CD4-positive, alpha-beta T cell (primary cell): ENCODE data around the gene KIF3C. TPM values are rescaled to one million over a fixed set of nuclear protein-coding genes. Genes with fewer than 3 reads are reported as not detected.
A peak's percentile ranks its signal among the peaks of the same experiment; 100 is the strongest.
"Not testable (repeated sequence)": the region's sequence is repeated elsewhere in the genome, so short reads cannot be mapped to it uniquely, and the experiment has no call there.

ENCODE experiments used
- ATAC-seq: fragments of 200-7000 bp; cut with Tn5 transposase; one replicate; pipeline ENCODE4 v1.10.0; 2022; ENCODE audit warnings: mild to moderate bottlenecking; ENCODE audit not compliant: poor library complexity
- CTCF ChIA-PET: fragments of 350-600 bp; sonication (Branson Sonifier 250); formaldehyde crosslinking; loops from one replicate; lab custom pipeline; 2021; ENCODE audit warnings: antibody characterized with exemption, inconsistent platforms; lab: Charles Lee
- POLR2A ChIA-PET: fragments of 350-600 bp; sonication (Branson Sonifier 250); formaldehyde crosslinking; loops from one replicate; lab custom pipeline; 2021; ENCODE audit warnings: antibody characterized with exemption, inconsistent platforms; lab: Charles Lee
- DNase-seq, 14 experiments: peaks; one replicate each; pipeline ENCODE4 v3.0.0-alpha.2; 2013 to 2020; ENCODE audit warnings: mixed read lengths in 2 of 14
- H3K27ac ChIP-seq, 2 donors: one replicate each; pipeline versions ENCODE4 v1.5.1 to v1.7.0; 2013; ENCODE audit warnings: low read length in 2 of 2, low read depth in 1 of 2, mild to moderate bottlenecking in 1 of 2
- H3K27me3 ChIP-seq, 2 experiments: 1 replicate in 1 of 2; 2 replicates in 1 of 2; pipeline versions ENCODE4 v1.6.1 to v1.7.0; 2013; ENCODE audit warnings: low read length in 2 of 2, control low read depth in 1 of 2, mild to moderate bottlenecking in 1 of 2, moderate library complexity in 1 of 2; ENCODE audit not compliant: insufficient read depth in 2 of 2, control insufficient read depth in 1 of 2
- H3K36me3 ChIP-seq: one replicate; pipeline ENCODE4 v1.6.1; 2013; ENCODE audit warnings: low read length, control low read depth; ENCODE audit not compliant: insufficient read depth
- H3K4me1 ChIP-seq: one replicate; pipeline ENCODE4 v1.6.1; 2013; ENCODE audit warnings: low read length, control low read depth; ENCODE audit not compliant: insufficient read depth
- H3K4me3 ChIP-seq: one replicate; pipeline ENCODE4 v1.5.1; 2013; ENCODE audit warnings: mild to moderate bottlenecking, low read length, moderate library complexity
- H3K9me3 ChIP-seq, 2 experiments: 1 replicate in 1 of 2; 2 replicates in 1 of 2; pipeline versions ENCODE4 v1.6.1 to v1.7.0; 2013; ENCODE audit warnings: low read length in 2 of 2, mild to moderate bottlenecking in 2 of 2, control low read depth in 1 of 2, moderate library complexity in 1 of 2; ENCODE audit not compliant: control insufficient read depth in 1 of 2, insufficient read depth in 1 of 2
- H3K27ac Mint-ChIP-seq: one replicate; pipeline ENCODE4 v1.8.0; 2020; ENCODE audit warnings: mixed read lengths
- H3K27me3 Mint-ChIP-seq: one replicate; pipeline ENCODE4 v1.8.0; 2021; ENCODE audit warnings: mixed read lengths
- H3K36me3 Mint-ChIP-seq: one replicate; pipeline ENCODE4 v1.8.0; 2021; ENCODE audit warnings: low read depth, mixed read lengths
- H3K4me1 Mint-ChIP-seq: one replicate; pipeline ENCODE4 v1.8.0; 2021; ENCODE audit warnings: low read depth, mixed read lengths
- H3K4me3 Mint-ChIP-seq: one replicate; pipeline ENCODE4 v1.8.0; 2020; ENCODE audit warnings: mild to moderate bottlenecking, mixed read lengths
- H3K9me3 Mint-ChIP-seq: one replicate; pipeline ENCODE4 v1.8.0; 2020; ENCODE audit warnings: mixed read lengths
- CTCF ChIP-seq: fragments of 200-600 bp; IDR thresholded peaks from one replicate; pipeline ENCODE4 v1.8.0; 2022; ENCODE audit warnings: antibody characterized with exemption, mild to moderate bottlenecking
- intact Hi-C, 2 experiments: fragments of 100-400 bp; cut with DNase I in 1 of 2; cut with micrococcal nuclease in 1 of 2; formaldehyde crosslinking; loops; one replicate each; pipeline versions ENCODE4 v1.15.1 to v1.9.0; 2023 to 2025; cut with DNase I, micrococcal nuclease
- total RNA-seq, 174 experiments: library from RNA in 2 of 174; stranded (reverse) in 2 of 174; gene quantifications; one replicate each; pipeline ENCODE4 v1.2.3 and lab custom pipeline; 2021 to 2026

The KIF3C gene
- total RNA-seq, 2 experiments from 2014 or later: 1.8 to 3.4 TPM

- Histone ChIP-seq H3K27me3 (no peaks in the 10 kb centered on the region), H3K36me3 (no peaks in the 10 kb centered on the region), H3K4me1 (peaks cover 10% of the 10 kb centered on the region), H3K27ac (no peak overlapping the region), H3K9me3 (no peaks in the 10 kb centered on the region), H3K4me3 (no peak overlapping the region)
- no peaks in the 10 kb centered on the region for H3K9me3 Mint-ChIP-seq
- ATAC-seq: no peak
- DNase-seq: no peak
- ChIA-PET CTCF (no interaction called here), POLR2A (no interaction called here)
- no peaks in the 10 kb centered on the region for H3K27me3 Mint-ChIP-seq
- no peak overlapping the region for H3K4me3 Mint-ChIP-seq
- no peaks in the 10 kb centered on the region for H3K36me3 Mint-ChIP-seq
- H3K4me1 Mint-ChIP-seq: peaks cover 12% of the 10 kb centered on the region
- intact Hi-C loops: no loop called here
- H3K27ac Mint-ChIP-seq: no peak overlapping the region
- no peak for TF ChIP-seq CTCF
These were observed 62.0 kb downstream of the KIF3C start for GRCh38 chr2:25920336-25920735.

DNA sequence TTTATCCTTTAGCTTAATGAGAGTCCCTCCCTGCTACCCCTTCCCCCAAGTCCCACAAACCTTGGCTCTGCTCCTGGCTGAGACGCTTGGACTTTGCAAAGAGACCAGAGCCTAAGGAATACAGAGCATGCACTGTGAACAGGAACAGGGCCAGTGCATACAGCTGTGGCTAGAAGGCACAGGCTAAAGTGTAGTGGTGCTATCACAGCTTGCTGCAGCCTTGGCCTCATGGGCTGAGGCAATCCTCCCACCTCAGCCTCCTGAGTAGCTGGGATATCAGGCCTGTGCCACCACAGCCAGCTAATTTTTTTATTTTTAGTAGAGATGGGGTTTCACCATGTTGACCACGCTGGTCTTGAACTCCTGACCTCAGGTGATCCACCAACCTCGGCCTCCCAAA is 64.5 kb downstream of the KIF3C start:
- ChIA-PET POLR2A (no interaction called here), CTCF (no interaction called here)
- no peaks in the 10 kb centered on the region for H3K36me3 ChIP-seq
- Mint-ChIP-seq H3K27ac (no peak overlapping the region), H3K27me3 (no peaks in the 10 kb centered on the region), H3K4me3 (no peak overlapping the region), H3K4me1 (peaks cover 23% of the 10 kb centered on the region), H3K36me3 (no peaks in the 10 kb centered on the region), H3K9me3 (no peaks in the 10 kb centered on the region)
- ATAC-seq (no peak), DNase-seq (no peak)
- no peak overlapping the region for H3K27ac ChIP-seq
- H3K4me1 ChIP-seq: peaks cover 10% of the 10 kb centered on the region
- no peak overlapping the region for H3K4me3 ChIP-seq
- H3K9me3 ChIP-seq: no peaks in the 10 kb centered on the region
- H3K27me3 ChIP-seq: no peaks in the 10 kb centered on the region
- intact Hi-C loops: loop anchor here in 1 of 2 experiments (2.0 kb wide), 1 partner anchor 39 kb away; the partner anchor contains the start of gene ASXL2
- TF ChIP-seq CTCF: no peak

- H3K36me3 Mint-ChIP-seq, H3K4me1 ChIP-seq, H3K36me3 ChIP-seq, H3K27ac Mint-ChIP-seq, H3K4me3 Mint-ChIP-seq, H3K27ac ChIP-seq, H3K27me3 Mint-ChIP-seq, H3K27me3 ChIP-seq, ATAC-seq, H3K9me3 Mint-ChIP-seq, H3K9me3 ChIP-seq, CTCF ChIA-PET, H3K4me3 ChIP-seq, DNase-seq: not testable (repeated sequence)
- H3K4me1 Mint-ChIP-seq: peaks cover 24% of the 10 kb centered on the region
- intact Hi-C loops: loop anchor here in 1 of 2 experiments (2.0 kb wide), 1 partner anchor 39 kb away; the partner anchor contains the start of gene ASXL2
- POLR2A ChIA-PET: interaction anchor here (2.1 kb wide), 1 partner anchor 39 kb away, joined by 11 read pairs; the partner anchor contains the start of gene ASXL2
These were observed 64.9 kb downstream of the KIF3C start for GRCh38 chr2:25917411-25917810.

DNA sequence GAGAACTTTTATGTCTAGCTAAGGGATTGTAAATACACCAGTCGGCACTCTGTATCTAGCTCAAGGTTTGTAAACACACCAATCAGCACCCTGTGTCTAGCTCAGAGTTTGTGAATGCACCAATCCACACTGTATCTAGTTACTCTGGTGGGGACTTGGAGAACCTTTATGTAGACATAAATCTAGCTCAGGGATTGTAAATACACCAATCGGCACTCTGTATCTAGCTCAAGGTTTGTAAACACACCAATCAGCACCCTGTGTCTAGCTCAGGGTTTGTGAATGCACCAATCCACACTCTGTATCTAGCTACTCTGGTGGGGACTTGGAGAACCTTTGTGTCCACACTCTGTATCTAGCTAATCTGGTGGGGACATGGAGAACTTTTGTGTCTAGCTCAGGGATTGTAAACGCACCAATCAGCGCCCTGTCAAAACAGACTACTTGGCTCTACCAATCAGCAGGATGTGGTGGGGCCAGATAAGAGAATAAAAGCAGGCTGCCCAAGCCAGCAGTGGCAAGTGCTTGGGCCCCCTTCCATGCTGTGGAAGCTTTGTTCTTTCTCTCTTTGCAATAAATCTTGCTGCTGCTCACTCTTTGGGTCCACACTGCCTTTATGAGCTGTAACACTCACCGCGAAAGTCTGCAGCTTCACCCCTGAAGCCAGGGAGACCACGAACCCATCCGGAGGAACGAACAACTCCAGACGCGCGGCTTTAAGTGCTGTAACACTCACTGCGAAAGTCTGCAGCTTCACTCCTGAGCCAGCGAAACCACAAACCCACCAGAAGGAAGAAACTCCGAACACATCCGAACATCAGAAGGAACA is 66.1 kb downstream of the KIF3C start:
- intact Hi-C loops: loop anchor here in 1 of 2 experiments (1.0 to 2.0 kb wide), 2 partner anchors 37 to 64 kb away; partner anchors contain the start of gene ASXL2
- H3K4me1 ChIP-seq, H3K36me3 ChIP-seq, H3K9me3 Mint-ChIP-seq, H3K9me3 ChIP-seq, H3K27me3 ChIP-seq, H3K27ac ChIP-seq, H3K36me3 Mint-ChIP-seq, H3K27me3 Mint-ChIP-seq, ATAC-seq: not testable (repeated sequence)
- Mint-ChIP-seq H3K27ac (peak overlapping the region; percentile 7), H3K4me3 (peak overlapping the region; percentile 83), H3K4me1 (peaks cover 24% of the 10 kb centered on the region)
- POLR2A ChIA-PET: interaction anchor here (0.6 to 2.1 kb wide), 2 partner anchors 37 to 1865 kb away, joined by 3 to 11 read pairs; partner anchors contain the start of gene ASXL2
- CTCF ChIA-PET: interaction anchor here (1.4 kb wide), 1 partner anchor 64 kb away, joined by 4 read pairs; no protein-coding TSS in a partner anchor
- peak overlapping the region; percentile 44 for H3K4me3 ChIP-seq
- DNase-seq: peak; percentile 1 to 57 (median 26)

DNA sequence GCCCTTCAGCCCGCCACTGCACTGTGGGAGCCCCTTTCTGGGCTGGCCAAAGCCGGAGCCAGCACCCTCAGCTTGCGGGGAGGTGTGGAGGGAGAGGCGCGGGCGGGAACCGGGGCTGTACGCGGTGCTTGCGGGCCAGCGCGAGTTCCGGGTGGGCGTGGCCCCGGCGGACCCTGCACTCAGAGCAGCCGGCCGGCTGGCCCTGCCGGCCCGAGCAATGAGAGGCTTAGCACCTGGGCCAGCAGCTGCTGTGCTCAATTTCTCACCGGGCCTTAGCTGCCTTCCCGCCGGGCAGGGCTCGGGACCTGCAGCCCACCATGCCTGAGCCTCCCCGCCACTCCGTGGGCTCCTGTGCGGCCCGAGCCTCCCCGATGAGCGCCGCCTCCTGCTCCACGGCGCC is 66.9 kb downstream of the KIF3C start:
- H3K27ac ChIP-seq, H3K27ac Mint-ChIP-seq, H3K9me3 ChIP-seq, H3K27me3 Mint-ChIP-seq, DNase-seq, H3K36me3 Mint-ChIP-seq, H3K9me3 Mint-ChIP-seq, ATAC-seq, intact Hi-C loops, H3K36me3 ChIP-seq, H3K4me1 ChIP-seq, H3K27me3 ChIP-seq, H3K4me3 ChIP-seq, H3K4me3 Mint-ChIP-seq: not testable (repeated sequence)
- ChIA-PET POLR2A (interaction anchor here (2.1 kb wide), 1 partner anchor 37 kb away, joined by 11 read pairs; the partner anchor contains the start of gene ASXL2), CTCF (interaction anchor here (1.4 kb wide), 1 partner anchor 63 kb away, joined by 4 read pairs; no protein-coding TSS in a partner anchor)
- peaks cover 24% of the 10 kb centered on the region for H3K4me1 Mint-ChIP-seq
